Stimulated activated CD4-positive, alpha-beta T cell treated with anti-CD3 and anti-CD28 coated beads, Interleukin-2, amount 100 ng/mL, for 48 hours (primary cell): ENCODE data around the gene CFDP1.

Experiments
- DNase-seq, 2 donors: peaks; one replicate each; pipeline ENCODE4 v3.0.0-alpha.2; 2020

Gene CFDP1

DNA sequence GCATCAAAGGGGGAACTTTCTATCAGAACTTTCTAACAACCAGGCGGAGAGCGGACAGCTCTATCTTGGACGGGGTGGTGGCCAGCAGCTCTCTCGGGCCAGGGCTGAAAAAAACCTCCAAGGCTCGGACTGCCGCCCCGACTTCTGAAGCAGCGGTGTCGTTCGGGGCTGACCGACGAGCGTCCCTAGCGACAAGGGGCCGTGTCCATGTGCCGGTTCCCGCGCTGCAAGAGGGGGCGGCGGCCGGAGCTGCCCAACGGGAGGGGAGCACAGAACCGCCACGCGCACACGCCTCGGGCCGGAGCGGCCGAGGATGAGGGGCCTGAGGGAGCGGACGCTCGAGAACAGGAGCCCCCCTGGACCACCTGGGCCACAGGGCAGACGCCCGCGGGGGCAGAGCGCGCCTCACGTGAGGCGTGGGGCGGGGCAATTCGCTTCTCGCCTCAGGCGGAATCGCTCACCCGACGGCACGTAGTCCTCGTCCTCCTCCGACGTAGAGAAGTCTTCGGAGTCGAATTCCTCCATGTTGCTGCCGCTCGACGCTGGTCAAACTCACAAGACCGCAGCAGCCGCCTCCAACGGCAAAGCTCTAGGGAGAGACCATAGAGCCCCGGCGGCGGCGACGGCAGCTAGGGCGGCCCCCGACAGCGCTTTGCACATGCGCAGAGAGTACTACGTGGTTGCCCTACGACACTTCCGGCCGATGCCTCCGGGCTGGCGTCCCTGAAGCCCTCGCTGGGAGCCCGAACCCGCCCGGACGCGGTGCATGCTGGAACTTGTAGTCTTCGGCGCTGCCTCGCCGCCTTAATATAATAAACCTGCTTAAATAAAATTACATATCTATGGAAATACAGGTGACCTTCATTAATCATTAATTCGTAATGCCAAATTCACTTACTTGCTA lies at the start of gene CFDP1:
CFDP1 (minus strand) TSS at position 676 of the 904 bp plus-strand sequence; CDS start at position 525, 151 bp downstream.
- DNase-seq = peak; percentile 91 to 92

DNA sequence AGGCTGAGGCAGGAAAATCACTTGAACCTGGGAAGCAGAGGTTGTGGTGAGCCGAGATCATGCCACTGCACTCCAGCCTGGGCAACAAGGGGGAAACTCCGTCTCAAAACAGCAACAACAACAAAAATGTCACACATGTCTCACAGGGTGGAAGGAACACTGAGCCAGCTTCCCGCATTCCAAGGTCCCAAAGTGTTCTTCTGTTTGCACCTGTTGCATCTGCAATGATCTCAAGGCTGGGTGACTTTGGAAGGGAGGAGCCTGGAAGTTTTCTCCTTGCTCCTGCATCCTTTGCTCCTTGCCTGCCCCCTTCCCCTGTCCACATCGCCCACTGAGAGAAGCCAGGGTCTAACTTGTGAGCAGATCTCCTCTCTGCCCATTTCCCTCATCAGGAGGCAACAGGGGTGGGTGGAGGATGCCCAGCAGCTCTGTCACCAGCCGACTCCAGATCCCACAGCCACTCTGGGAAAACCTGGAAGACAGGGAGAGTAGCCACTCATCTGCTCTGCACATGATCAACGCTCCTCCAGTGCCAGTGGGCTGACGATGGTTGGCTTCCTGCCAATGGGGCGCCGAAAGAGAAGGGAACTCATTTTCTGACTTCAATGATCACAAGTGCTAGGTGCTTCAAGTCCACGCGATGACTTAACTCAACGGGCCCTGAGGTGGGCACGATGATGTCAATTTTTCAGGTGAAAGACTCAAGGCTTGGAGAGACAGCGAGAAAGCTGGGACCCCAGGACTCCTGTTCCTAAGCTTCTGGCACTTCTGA lies 49.3 kb upstream of the CFDP1 start:
- no peak for DNase-seq

DNA sequence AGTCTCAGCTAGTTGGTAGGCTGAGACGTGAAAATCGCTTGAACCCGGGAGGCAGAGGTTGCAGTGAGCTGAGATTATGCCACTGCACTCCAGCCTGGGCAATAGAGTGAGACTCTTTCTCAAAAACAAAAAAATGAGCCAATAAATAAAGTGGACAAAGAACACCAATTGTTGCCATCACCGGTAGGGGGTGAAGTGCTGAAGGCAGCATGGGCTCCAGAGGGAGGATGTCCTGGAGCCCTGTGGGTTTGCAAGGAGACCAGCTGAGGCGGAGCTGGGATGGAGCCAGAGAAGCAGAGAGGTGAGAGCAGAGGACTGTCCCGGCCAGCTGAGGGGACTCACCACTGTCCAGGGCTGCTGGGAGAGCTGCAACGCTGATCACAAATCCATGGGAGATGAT lies 48.2 kb upstream of the CFDP1 start:
- no peak for DNase-seq

DNA sequence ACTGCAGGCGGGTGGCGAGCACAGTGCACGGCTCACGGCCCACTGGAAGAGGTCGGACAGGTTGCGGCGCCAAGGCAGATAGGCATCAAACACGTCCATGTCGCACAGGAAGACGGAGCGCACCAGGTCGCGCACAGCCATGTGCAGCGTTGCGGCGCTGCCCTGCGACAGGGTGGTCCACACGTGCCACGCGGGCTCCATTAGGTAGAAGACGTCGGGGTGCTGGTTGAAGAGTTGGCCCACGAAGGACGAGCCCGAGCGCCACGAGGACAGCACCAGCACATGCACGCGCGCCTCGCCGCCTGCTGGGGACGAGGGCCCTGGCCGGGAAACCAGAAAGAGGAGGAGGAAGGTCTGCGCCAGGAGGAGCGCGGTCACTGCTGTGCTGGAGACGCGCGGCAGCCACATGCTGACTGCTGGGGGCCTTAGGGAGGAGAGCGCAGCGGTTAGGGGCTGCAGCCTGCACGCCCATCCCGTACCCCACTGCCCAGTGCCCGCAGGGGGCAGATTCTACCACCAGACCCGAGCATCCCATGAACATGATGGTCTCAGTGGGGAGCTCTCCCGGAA lies 46.2 kb upstream of the CFDP1 start:
- DNase-seq = no peak

DNA sequence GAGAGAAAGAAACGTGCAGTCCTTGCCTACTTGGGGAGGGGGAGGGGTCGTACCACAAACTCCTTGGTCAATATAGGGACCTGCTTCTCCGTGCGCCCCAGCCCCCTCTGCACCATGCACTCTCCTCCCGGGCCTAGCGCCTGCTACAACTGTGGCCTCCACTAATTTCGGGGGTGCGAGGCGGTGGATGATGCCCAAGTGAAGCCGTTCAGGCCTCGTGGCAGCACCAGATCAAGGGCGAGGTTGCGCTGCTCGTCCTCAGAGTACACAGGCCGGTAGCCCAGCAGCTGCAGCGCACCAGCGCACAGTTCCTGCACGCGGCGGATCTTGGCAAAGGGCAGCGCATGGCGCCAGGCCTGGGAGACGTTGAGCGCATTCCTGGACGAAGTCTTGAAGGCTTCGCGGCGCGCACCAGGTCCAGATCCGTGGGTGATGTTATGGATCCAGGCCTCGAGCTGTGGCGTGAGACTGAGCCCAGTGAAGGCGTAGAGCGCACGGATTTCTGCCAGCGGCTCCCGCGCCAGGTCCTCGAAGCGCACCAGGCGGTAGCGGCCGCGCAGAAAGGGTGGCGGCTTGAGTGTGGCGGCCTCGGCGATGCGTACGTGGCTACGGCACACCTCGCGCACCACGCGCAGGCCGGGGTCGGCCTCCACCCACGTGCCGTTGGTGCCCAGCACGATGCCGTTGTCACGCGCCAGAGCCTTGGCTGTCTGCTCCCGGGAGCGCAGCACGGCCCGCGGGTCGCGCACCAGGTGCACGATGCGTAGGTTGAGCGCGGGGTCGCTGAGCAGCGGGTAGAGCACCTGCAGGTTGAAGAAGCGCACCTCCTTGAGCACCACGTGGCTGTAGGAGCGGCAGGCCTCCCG lies 45.4 kb upstream of the CFDP1 start:
- DNase-seq = no peak

DNA sequence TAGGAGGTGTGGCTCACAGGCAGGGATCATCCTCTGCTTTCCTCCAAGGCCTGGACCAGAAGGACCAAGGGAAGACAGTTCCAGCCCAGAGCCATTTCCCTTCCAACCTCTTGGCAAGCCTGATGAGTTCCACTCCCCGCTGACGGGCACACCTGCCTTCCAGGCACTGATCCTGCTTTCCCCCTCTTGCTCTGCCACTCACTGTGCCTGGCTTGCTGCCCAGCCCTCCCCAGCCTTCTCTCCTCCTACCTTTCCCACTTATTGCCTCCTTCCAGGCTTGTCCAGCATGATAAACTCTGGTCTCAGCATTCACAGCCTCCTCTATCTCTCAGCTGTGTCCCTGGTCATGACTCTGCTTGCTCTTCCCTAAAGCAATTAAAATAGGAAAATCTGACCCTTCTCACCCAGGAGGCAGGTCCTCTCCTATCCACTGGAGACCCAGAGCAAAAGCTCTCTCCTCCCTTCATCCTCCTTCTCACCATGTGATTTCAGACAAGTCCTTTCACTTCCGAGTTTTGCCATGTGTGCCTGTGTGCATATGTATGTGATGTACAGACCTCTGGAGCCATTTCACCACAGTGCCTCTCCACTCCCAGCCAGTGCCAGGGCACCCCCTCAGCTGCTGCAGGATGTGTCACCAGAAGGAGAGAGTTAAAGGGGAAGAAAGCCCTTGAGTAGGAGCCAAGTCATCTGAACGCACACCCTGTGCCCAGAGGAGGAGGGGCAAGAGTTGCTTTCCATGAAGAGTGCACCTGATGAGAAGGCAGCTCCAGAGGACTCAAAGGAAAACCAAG lies 44.6 kb upstream of the CFDP1 start:
- no peak for DNase-seq

DNA sequence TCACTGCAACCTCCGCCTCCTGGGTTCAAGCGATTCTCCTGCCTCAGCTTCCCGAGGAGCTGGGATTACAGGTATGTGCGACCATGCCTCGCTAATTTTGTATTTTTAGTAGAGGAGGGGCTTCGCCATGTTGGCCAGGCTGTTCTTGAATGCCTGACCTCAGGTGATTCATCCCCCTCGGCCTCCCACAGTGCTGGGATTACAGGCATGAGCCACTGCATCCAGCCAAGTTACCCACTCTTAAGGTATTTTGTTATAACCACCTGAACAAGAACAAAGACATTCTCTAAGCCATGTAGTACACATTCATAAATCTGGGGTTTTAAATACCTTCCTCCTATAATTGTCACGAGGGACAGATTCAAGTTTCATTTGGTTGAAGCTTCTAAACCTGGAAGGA lies 43.5 kb upstream of the CFDP1 start:
- DNase-seq = no peak

GRCh38 chr16:75475420-75475847 lies 42.1 kb upstream of the CFDP1 start:
- no peak for DNase-seq

DNA sequence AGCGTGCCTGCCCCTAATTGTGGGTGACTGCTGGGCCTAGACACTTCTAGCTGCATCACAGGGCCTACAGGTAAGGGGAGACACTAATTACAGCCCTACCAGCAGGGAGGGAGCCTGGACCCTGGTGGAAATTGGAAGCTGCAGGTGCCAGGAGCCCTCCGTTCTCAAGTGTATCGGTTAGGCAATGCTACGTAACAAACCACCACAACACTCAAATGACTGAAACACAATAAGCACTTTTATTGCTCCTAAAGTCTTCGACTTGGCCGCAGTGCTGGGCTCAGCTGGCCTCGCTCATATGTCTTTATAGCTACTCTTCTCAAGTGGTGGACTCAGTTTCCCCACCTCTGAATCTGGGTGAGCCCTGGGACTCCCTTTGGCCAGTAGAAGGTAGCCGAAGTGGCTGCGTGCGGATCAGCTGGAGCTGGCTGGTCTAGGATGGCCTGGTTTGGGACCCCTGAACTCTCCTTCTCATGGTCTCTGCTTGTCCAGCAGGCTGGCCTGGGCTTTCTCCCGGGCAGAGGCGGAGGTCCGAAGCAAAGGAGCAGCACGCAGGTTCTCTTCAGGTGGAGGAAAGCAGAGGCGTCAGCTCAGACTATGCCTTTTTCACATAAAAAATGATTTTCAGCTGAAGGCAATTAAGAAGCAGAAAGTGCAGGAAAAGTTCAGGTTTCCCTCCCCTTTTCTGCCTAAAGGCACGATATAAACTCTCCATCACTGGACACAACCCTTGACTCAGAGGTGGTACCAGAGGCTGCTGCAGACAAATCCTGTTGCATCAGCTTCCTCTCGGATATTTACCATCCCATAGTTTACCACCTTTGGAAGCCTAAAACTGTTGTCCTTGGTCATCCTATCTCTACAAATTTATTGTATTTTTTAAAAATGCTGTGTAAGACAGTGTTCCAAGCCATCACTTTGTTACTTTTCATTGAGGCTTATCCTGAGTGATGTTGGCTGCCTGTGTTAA lies 39.9 kb upstream of the CFDP1 start:
- no peak for DNase-seq

DNA sequence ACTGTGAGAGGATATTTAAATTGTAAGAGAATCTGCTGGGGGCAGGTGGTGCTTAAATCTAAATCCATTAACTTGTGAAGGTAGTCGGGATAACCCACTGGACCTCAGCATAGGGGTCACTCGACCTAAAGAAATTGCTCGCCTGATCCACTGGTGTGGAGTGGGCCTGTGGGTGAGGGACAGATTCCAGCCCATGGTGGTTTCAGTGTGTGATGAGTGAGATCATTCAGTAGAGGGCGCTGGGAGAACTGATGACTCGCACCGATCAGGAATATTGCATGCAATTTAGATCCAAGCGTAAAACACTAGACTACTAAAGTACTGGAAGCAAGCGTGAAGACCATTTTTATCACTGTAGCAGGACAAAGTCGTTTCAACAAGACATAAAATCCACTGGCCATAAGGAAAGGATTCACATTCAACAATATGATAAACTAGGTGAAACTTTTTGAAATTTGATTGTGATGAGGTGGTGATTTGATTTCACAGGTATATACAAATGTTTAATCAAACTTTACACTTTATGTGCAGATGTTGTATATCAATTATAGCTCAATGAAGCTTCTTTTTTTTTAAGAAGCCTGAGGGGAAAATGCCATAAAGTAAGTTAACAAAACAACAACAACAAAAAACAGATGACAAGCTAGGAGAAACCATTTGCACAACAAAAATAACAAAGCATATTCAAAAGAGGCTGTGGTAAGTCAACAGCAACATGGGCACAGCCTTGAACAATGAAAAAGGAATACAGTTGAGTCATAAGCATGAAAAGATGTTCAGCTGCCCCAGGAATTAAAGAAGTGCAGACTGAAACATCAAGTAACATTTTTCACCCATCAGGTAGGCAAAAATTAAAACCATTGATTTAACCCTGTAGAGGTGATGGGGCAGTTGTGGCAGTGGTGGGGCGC lies 38.7 kb upstream of the CFDP1 start:
- peak; percentile 8 to 21 for DNase-seq

GRCh38 chr16:75466760-75467159 lies 33.5 kb upstream of the CFDP1 start:
- no peak for DNase-seq

DNA sequence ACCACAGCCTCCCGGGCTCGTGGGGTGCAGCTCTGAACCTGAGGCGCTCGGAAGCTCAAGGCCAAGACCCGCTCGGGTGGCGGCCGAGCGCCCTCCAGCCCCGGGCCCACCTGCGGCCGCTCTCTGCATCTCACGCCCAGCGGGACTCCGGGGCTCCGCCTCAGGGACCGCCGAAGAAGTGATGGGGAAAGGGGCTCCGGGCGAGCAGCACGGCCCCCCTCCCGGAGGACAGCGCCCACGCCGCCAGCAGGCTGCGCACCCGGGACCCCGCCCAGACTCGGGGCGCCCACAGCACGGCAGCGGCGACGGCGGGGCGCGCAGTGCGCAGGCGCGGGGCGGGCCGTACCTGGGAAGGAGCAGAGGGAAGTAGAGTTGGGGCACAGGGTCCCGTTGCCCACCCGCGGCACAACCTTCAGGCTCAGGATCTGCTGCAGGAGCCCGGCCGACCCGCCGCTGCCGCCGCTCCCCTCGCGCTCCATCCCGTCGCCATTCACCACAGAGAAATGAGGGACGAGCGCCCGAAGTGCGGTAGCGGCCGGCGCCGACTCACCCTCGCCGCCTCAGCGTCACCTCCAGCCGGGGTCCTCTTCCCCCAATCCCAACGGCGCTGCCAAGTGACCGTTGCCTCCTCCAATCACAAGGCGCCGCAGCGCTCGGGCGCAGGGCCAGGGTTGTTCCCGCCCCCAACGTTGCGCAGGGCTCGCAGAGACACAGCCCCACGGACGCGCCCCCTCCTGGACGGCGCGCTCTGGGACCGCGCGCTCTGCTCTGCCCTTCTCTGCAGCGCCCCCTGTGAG lies 31.0 kb upstream of the CFDP1 start, which contains the start of gene TMEM170A:
TMEM170A (minus strand) TSS at position 568 of the 797 bp plus-strand sequence; CDS start at position 479, 89 bp downstream.
- peak; percentile 99 to 100 for DNase-seq

DNA sequence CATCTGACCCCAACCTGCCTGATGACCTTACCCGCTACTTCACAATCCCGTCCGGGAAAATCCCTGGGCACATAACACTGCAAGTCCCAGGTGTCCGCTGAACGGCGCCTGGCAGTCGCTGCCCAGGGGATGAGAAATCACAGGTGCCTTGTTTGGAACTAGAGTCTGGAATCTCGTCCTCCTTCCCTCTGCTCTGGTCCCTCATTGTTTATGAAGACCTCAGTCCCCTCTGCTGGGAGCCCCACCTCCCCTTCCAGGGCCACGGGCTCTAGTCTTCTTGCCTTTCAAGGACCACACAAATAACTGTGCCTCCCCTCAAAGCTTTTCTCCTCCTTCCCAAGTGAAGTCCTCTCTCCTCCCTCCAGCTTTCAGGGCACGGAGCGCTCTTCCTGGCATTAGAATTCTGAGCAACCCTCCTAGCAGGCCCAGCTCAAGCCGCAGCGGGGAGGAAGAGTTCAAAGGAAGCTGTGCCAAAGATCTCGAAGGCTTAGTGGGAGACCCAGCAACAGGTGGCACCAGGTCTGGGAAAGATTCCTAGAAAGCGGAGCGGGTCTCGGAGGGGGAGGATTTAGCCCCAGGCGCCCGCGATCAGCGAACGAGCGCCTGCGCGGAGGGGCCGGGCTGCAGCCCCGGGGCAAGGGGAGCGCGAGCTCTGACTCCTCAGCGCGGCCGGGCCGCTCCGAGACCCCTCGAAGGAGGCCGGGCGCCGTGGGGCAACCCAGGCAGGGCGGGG lies 30.3 kb upstream of the CFDP1 start:
- DNase-seq = peak; percentile 15 to 24

GRCh38 chr16:75462806-75463205 lies 29.5 kb upstream of the CFDP1 start:
- DNase-seq = no peak

GRCh38 chr16:75461575-75461974 lies 28.3 kb upstream of the CFDP1 start:
- DNase-seq = no peak

GRCh38 chr16:75460446-75460845 lies 27.1 kb upstream of the CFDP1 start:
- no peak for DNase-seq

GRCh38 chr16:75459691-75460090 lies 26.4 kb upstream of the CFDP1 start:
- no peak for DNase-seq

GRCh38 chr16:75458439-75458838 lies 25.1 kb upstream of the CFDP1 start:
- no peak for DNase-seq
